ENCODE results near the gene CSNK1D.

DNA sequence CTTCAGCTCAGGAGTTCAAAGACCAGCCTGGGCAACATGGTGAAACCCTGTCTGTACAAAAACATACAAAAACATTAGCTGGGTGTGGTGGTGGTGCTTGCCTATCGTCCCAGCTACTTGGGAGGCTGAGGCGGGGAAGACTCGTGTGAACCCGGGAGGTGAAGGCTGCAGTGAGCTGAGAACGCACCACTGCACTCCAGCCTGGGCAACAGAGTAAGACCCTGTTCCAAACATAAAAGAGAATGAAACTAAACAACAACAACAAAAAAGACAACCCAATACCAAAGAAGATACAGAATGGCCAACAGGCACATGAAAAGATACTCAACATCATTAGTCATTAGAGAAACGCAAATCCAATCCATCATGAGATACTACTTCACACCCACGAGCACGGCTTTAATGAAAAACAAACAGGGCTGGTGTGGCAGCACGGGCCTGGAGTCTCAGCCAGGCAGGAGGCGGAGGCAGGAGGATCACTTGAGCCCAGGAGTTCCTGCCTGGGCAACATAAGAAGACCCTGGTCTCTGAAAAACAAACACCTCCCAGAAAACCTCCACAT lies 52.1 kb downstream of the CSNK1D start:
- no peak for TF ChIP-seq POLR2AphosphoS5 (IDR thresholded peaks at IDR 0.05; ENCODE audit: low read depth, low read length)
- TF ChIP-seq, protein P1, sequence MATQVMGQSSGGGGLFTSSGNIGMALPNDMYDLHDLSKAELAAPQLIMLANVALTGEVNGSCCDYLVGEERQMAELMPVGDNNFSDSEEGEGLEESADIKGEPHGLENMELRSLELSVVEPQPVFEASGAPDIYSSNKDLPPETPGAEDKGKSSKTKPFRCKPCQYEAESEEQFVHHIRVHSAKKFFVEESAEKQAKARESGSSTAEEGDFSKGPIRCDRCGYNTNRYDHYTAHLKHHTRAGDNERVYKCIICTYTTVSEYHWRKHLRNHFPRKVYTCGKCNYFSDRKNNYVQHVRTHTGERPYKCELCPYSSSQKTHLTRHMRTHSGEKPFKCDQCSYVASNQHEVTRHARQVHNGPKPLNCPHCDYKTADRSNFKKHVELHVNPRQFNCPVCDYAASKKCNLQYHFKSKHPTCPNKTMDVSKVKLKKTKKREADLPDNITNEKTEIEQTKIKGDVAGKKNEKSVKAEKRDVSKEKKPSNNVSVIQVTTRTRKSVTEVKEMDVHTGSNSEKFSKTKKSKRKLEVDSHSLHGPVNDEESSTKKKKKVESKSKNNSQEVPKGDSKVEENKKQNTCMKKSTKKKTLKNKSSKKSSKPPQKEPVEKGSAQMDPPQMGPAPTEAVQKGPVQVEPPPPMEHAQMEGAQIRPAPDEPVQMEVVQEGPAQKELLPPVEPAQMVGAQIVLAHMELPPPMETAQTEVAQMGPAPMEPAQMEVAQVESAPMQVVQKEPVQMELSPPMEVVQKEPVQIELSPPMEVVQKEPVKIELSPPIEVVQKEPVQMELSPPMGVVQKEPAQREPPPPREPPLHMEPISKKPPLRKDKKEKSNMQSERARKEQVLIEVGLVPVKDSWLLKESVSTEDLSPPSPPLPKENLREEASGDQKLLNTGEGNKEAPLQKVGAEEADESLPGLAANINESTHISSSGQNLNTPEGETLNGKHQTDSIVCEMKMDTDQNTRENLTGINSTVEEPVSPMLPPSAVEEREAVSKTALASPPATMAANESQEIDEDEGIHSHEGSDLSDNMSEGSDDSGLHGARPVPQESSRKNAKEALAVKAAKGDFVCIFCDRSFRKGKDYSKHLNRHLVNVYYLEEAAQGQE (IDR thresholded peaks at IDR 0.05; ENCODE audit: insufficient read depth in 1 of 2, low read depth in 2 of 2, low read length in 2 of 2), result no peak

Data from PFSK-1 (cell line).